ENCODE measurements around the gene CCDC179.

CCDC179 gene

DNA sequence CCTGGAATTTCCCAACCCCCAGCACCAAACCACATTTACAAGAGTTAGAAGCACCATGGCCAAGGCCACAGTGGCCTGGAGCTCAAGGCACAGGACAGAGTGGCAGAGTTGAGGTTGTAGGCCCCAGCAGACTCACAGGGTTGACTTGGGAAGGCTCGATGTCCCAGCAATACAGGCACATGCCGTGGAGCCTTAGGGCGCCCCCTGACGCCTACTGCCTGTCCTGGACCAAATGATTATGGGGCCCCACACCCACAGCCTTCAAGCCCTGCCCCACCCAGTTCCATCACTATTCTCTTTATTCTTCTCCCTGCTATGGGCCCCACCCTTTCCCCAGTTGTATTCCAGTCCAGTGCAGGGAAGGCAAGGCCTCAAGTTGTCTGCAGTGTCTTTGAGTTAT lies at the start of gene CCDC179:
TSS of gene CCDC179 (minus strand) at position 234 of the 400 bp plus-strand sequence. CDS start at position 181, 53 bp downstream.
- H3K27ac ChIP-seq: no peak within 1 kb of the TSS
- TF ChIP-seq, protein P1, sequence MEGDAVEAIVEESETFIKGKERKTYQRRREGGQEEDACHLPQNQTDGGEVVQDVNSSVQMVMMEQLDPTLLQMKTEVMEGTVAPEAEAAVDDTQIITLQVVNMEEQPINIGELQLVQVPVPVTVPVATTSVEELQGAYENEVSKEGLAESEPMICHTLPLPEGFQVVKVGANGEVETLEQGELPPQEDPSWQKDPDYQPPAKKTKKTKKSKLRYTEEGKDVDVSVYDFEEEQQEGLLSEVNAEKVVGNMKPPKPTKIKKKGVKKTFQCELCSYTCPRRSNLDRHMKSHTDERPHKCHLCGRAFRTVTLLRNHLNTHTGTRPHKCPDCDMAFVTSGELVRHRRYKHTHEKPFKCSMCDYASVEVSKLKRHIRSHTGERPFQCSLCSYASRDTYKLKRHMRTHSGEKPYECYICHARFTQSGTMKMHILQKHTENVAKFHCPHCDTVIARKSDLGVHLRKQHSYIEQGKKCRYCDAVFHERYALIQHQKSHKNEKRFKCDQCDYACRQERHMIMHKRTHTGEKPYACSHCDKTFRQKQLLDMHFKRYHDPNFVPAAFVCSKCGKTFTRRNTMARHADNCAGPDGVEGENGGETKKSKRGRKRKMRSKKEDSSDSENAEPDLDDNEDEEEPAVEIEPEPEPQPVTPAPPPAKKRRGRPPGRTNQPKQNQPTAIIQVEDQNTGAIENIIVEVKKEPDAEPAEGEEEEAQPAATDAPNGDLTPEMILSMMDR (conservative IDR thresholded peaks at IDR 0.05): no peak

DNA sequence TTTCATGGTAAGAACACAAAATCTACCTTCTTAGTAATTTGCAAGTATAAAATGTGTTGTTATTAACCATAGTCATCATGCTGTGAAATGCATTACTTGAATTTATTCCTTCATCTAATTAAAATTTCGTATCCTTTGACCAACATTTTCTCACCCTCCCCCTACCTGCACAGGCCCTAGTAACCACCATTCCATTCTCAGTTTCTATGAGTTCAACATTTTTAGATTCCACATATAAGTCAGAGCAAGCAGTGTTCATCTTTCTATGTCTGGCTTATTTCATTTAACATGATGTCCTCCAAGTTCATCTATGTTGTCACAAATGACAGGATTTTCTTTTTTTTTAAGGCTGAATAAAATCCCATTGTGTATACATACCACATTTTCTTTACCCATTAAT lies 43.5 kb upstream of the CCDC179 start:
- TF ChIP-seq, protein P1 (conservative IDR thresholded peaks at IDR 0.05): no peak

DNA sequence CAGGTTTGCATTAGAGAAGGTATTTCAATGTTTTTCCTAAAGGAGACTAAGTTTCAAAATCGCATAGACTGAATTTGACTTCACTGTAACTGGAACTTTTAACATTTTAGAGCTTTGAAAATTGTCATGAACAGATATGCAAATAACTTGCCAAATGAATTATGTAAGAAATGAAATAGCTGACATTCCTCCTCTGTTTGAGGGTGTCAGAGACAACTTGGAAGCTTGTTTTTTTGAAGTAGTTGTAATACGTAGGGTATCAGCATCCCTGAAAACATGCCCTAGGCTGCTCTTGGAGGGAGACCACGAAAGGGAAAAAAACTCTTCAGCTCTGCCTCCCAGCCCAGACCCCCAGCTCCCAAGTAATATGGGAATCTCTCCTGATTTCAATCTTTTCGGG lies 41.3 kb upstream of the CCDC179 start:
- TF ChIP-seq, protein P1 (conservative IDR thresholded peaks at IDR 0.05): no peak
- no peak overlapping the region for H3K27ac ChIP-seq

More for the DNA sequence above, 43.5 kb upstream of the CCDC179 start:
- no peak overlapping the region for H3K27ac ChIP-seq

DNA sequence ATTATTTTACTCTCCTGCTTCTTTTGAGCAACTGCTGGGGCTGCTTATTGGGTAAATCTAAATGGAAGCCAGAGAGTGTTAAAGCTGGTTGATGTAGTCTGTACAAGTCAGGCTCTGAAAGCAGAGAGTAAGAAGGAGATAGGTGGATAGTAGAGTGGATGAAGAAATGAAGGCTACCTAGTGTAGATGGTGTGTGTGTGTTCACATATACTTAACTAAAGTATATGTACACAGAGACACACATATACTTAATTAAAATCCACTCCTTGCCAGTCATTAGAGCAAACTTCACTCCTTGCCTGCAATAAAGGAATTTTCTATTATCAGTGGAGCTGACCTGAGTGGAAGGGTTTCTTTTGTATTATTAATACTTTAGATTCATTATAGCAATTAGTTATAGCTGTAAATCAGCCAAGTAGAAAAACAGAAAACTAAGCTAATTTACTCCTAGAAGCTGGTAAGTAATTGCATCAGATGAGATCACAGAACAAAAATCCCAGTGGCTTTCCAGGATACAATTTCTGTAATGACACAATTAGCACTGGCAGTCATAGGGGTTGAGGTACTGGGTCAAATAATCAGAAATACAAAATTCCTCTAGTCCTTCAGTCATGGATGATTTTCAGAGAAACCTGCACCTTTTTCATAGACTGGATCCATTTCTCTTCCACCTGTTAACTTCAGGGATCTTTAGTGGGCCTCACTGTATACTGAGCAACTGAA lies 40.7 kb upstream of the CCDC179 start:
- TF ChIP-seq, protein P1 (conservative IDR thresholded peaks at IDR 0.05): no peak
- H3K27ac ChIP-seq: no peak overlapping the region

DNA sequence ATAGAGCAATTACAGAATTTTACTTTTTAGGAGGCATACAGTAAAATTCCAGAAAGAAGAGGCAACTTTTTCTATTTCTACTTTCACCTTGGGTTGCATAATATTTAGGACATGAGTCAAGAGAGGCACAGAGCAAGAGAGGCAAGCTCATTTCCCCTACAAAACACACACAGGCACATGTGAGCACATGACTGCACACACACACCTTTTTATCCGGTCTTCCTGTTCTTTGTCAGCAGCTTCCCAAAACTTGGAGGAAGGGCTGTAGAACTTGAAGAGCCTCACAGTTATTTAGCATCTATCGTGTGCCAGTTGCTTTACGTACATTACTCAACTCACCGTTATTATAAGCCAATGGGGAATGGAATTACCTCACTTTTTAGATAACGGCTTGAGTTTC lies 37.8 kb upstream of the CCDC179 start:
- no peak overlapping the region for H3K27ac ChIP-seq
- TF ChIP-seq, protein P1 (conservative IDR thresholded peaks at IDR 0.05): no peak

DNA sequence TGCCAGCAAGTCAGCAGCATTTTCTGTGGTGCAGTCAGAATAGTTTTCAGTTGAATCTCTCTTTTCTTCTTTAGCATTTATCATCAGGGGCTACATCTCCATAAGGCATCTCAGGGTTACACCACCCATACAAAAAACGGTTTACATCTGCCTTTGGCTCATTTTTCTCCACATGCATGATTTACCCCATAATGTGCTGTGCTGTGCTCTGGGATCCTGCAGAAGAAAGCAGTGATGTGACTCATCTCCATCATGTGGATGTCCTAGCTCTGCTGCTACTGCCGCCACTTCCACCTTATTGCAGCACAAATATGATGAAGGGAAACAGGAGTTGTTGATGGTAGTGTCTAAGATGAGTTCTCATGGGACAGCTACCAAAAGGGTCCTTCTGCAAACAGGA lies 30.0 kb upstream of the CCDC179 start:
- TF ChIP-seq, protein P1 (conservative IDR thresholded peaks at IDR 0.05): no peak
- H3K27ac ChIP-seq: no peak overlapping the region

DNA sequence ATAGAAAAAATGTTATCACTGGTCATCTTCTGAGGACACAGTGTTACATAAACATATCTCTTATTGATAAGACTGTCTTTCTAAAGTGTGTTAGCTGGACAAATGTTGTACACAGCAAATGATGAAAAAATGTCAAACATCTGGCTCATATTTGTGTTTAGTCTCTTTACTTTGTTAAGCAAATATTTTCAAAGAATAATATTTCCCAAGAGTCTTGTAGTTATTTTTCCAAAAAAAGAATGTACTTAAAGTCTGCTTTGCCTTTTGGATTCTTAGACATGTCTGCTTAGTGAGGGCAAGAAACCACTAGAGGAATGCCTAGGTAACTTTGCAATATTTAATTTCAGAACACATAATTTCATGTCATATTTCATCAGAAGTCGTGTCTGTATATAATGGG lies 23.9 kb upstream of the CCDC179 start:
- TF ChIP-seq, protein P1 (conservative IDR thresholded peaks at IDR 0.05): no peak

More for the DNA sequence above, 23.9 kb upstream of the CCDC179 start:
- no peak overlapping the region for H3K27ac ChIP-seq
